ENCODE results near the gene PLXNA2. TPM values are rescaled to one million over a fixed set of nuclear protein-coding genes. Genes with fewer than 3 reads are reported as not detected.

PLXNA2 gene
- total and polyA plus RNA-seq, 2 donors (not counting 1 experiment from before 2014, with no cell fraction given), result 0.31 to 1.2 TPM

- no peaks in the 10 kb centered on the region for H3K4me1 Mint-ChIP-seq
- Histone ChIP-seq H3K4me2 (replicated peaks; ENCODE audit: low read depth, low read length, poor library complexity, severe bottlenecking) (no peak overlapping the region), H3K27ac (ENCODE audit: low read length in 2 of 2) (no peak overlapping the region), H3K27me3 (replicated peaks in 1 of 4; ENCODE audit: control extremely low read depth in 1 of 4, control insufficient read depth in 3 of 4, insufficient read depth in 4 of 4, low read length in 3 of 4) (no peaks in the 10 kb centered on the region), H3K9me3 (ENCODE audit: control extremely low read depth in 1 of 3, control insufficient read depth in 2 of 3, insufficient read depth in 1 of 3, low read length in 2 of 3) (no peaks in the 10 kb centered on the region), H3K4me3 (ENCODE audit: control extremely low read depth in 1 of 5, extremely low read depth in 1 of 5, insufficient read depth in 1 of 5, low read depth in 2 of 5, low read length in 4 of 5) (no peak overlapping the region), H3K4me1 (ENCODE audit: control insufficient read depth in 2 of 2, insufficient read depth in 2 of 2, low read length in 2 of 2) (no peaks in the 10 kb centered on the region), H2AFZ (ENCODE audit: insufficient read depth, low read depth, low read length, poor library complexity, severe bottlenecking) (no peak overlapping the region), H3K79me2 (ENCODE audit: control insufficient read depth, insufficient read depth, low read length) (no peaks in the 10 kb centered on the region), H4K20me1 (ENCODE audit: control insufficient read depth, insufficient read depth, low read length, poor library complexity, severe bottlenecking) (no peaks in the 10 kb centered on the region), H3K36me3 (replicated peaks in 1 of 2; ENCODE audit: control extremely low read depth in 1 of 2, control insufficient read depth in 1 of 2, extremely low read depth in 1 of 2, insufficient read depth in 2 of 2, low read length in 1 of 2) (no peaks in the 10 kb centered on the region), H3K9ac (ENCODE audit: low read length) (no peak overlapping the region)
- ATAC-seq (ENCODE audit: low read depth), result no peak
- TF ChIP-seq CTCF (IDR thresholded peaks at IDR 0.05) (no peak), EZH2 (IDR thresholded peaks at IDR 0.05; ENCODE audit: borderline replicate concordance, insufficient read depth, low read depth, low read length, poor library complexity, severe bottlenecking) (no peak)
- H3K4me3 Mint-ChIP-seq, result no peak overlapping the region
- ChIA-PET CTCF (interaction anchor here (1.2 to 1.8 kb wide), 2 partner anchors 11 to 112 kb away, joined by 4 to 5 read pairs; no protein-coding TSS in a partner anchor), POLR2A (no interaction called here)
- H3K9me3 Mint-ChIP-seq (ENCODE audit: insufficient read depth), result no peaks in the 10 kb centered on the region
- peaks cover 9% of the 10 kb centered on the region for H3K27me3 Mint-ChIP-seq
- no peak for DNase-seq
- no peak overlapping the region for H3K27ac Mint-ChIP-seq
- intact Hi-C loops (cut with micrococcal nuclease), result no loop called here
These were observed 247.5 kb downstream of the PLXNA2 start for GRCh38 chr1:207996636-207997035.

GRCh38 chr1:207995576-207995975, 248.6 kb downstream of the PLXNA2 start:
- intact Hi-C loops (cut with micrococcal nuclease), result no loop called here
- TF ChIP-seq EZH2 (IDR thresholded peaks at IDR 0.05; ENCODE audit: borderline replicate concordance, insufficient read depth, low read depth, low read length, poor library complexity, severe bottlenecking) (no peak), CTCF (IDR thresholded peaks at IDR 0.05) (no peak)
- Histone ChIP-seq H3K4me1 (ENCODE audit: control insufficient read depth in 2 of 2, insufficient read depth in 2 of 2, low read length in 2 of 2) (no peaks in the 10 kb centered on the region), H3K36me3 (replicated peaks in 1 of 2; ENCODE audit: control extremely low read depth in 1 of 2, control insufficient read depth in 1 of 2, extremely low read depth in 1 of 2, insufficient read depth in 2 of 2, low read length in 1 of 2) (no peaks in the 10 kb centered on the region), H3K9ac (ENCODE audit: low read length) (no peak overlapping the region), H3K9me3 (ENCODE audit: control extremely low read depth in 1 of 3, control insufficient read depth in 2 of 3, insufficient read depth in 1 of 3, low read length in 2 of 3) (no peaks in the 10 kb centered on the region), H3K79me2 (ENCODE audit: control insufficient read depth, insufficient read depth, low read length) (no peaks in the 10 kb centered on the region), H3K27ac (ENCODE audit: low read length in 2 of 2) (no peak overlapping the region), H2AFZ (ENCODE audit: insufficient read depth, low read depth, low read length, poor library complexity, severe bottlenecking) (no peak overlapping the region), H3K4me3 (ENCODE audit: control extremely low read depth in 1 of 5, extremely low read depth in 1 of 5, insufficient read depth in 1 of 5, low read depth in 2 of 5, low read length in 4 of 5) (no peak overlapping the region), H4K20me1 (ENCODE audit: control insufficient read depth, insufficient read depth, low read length, poor library complexity, severe bottlenecking) (no peaks in the 10 kb centered on the region), H3K27me3 (replicated peaks in 1 of 4; ENCODE audit: control extremely low read depth in 1 of 4, control insufficient read depth in 3 of 4, insufficient read depth in 4 of 4, low read length in 3 of 4) (no peaks in the 10 kb centered on the region), H3K4me2 (replicated peaks; ENCODE audit: low read depth, low read length, poor library complexity, severe bottlenecking) (no peak overlapping the region)
- 80% methylated on average over 3 of the region's 4 CpGs for WGBS (ENCODE audit: insufficient coverage)
- no peaks in the 10 kb centered on the region for H3K4me1 Mint-ChIP-seq
- POLR2A ChIA-PET, result no interaction called here
- no peaks in the 10 kb centered on the region for H3K9me3 Mint-ChIP-seq (ENCODE audit: insufficient read depth)
- DNase-seq (no peak), ATAC-seq (ENCODE audit: low read depth) (no peak)
- CTCF ChIA-PET, result interaction anchor here (1.2 to 1.8 kb wide), 3 partner anchors 12 to 111 kb away, joined by 3 to 5 read pairs (median 4); no protein-coding TSS in a partner anchor
- H3K27ac Mint-ChIP-seq, result no peak overlapping the region
- peaks cover 9% of the 10 kb centered on the region for H3K27me3 Mint-ChIP-seq
- H3K4me3 Mint-ChIP-seq, result no peak overlapping the region
